Activated CD8-positive, alpha-beta memory T cell treated with anti-CD3 and anti-CD28 coated beads for 36 hours (primary cell): ENCODE measurements around the gene PCNX2. TPM values are rescaled to one million over a fixed set of nuclear protein-coding genes. Genes with fewer than 3 reads are reported as not detected.

Experiments
- CTCF ChIA-PET: fragments of 350-600 bp; sonication (Branson Sonifier 250); formaldehyde crosslinking; loops from one replicate; lab custom pipeline; 2021; ENCODE audit warnings: antibody characterized with exemption; lab: Charles Lee
- POLR2A ChIA-PET: fragments of 350-600 bp; sonication (Branson Sonifier 250); formaldehyde crosslinking; loops from one replicate; lab custom pipeline; 2021; ENCODE audit warnings: antibody characterized with exemption; lab: Charles Lee
- total RNA-seq, 2 experiments: library from RNA; stranded (reverse); gene quantifications; one replicate each; pipeline ENCODE4 v1.2.3, GENCODE V29; 2021

Gene PCNX2
- total RNA-seq, 2 experiments from 2014 or later, result 18.7 to 20.2 TPM

DNA sequence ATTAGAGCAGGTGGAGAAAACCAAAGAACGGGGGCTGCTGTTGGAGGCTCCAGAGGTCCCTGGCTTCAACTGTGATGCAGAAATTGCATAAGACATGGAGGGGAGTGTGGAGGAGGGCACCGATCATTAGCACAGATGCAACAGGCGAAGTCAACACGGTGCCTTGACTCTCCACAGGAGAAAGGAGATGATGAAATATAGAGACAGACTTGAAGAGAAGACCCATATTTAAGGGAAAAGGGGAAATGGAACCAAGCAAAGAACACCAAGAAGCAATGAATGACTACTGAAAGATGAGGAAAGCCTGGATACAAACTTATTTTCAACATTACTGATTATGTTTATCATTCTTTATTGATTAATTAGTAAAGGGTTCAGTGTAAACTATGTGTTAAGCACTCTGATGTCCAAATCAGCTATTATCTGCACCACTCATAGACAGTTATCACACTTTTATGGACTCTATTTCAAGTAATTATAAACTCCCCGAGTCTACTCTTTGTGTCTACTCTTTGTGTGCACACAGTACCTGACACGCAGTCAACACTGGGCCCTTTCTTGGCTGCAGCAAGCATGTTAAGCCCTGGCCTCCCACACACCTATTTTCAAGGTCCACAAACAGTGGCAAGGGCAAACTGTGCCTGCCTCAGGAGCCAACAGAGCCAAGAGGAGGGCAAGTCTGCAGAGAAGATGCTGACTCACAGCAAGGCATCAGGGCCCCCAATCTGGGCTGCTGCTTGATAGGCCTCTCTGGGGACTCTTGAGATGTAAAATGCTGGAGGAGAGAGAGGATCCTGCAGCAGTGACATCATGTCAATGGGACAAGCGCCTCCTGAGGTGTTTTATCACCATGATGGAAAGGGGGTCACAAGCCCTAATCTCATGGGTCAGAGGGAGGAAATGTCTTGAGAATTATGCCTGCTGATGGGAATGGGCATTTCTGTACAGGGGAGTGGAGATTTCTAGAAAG, 17.6 kb downstream of the PCNX2 start:
- POLR2A ChIA-PET, result no interaction called here
- CTCF ChIA-PET, result no interaction called here

- POLR2A ChIA-PET, result no interaction called here
- CTCF ChIA-PET, result no interaction called here
These were observed 25.9 kb downstream of the PCNX2 start for GRCh38 chr1:233269656-233270055.

DNA sequence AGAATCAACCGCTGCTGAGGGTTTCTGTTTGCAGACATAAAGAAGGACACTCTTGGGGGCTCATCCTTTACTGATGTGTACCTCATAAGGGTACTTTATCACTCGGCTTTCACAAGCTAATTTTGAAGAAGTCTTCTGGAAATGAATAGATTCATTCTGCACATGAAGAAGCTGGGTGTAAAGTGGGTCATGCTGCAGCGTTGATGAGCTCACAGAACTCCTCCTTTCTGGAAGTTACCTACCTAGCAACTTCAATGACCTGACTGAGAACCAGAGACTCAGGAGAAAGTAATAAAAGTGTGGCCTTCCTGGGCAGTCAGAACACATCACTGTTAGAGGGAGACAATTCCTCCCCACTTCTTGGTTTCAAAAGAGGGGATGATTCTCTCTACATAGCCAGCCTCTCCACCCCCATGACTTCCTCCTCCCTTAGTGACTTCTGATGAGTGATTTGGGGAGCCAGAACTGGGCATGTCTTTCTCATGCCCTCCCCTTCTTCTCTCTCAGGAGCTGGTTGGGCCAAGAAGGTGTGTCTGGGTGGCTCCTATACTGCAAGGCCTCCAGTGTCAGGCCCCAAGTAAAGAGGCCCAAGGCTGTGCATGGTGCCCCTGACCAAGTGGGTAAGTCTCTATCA, 27.0 kb downstream of the PCNX2 start:
- POLR2A ChIA-PET, result no interaction called here

GRCh38 chr1:233261695-233262094, 33.8 kb downstream of the PCNX2 start:
- ChIA-PET POLR2A (no interaction called here), CTCF (no interaction called here)

More for the DNA sequence above, 27.0 kb downstream of the PCNX2 start:
- CTCF ChIA-PET, result interaction anchor here (0.6 to 1.5 kb wide), 2 partner anchors 28 to 1215 kb away, joined by 3 read pairs; no protein-coding TSS in a partner anchor

DNA sequence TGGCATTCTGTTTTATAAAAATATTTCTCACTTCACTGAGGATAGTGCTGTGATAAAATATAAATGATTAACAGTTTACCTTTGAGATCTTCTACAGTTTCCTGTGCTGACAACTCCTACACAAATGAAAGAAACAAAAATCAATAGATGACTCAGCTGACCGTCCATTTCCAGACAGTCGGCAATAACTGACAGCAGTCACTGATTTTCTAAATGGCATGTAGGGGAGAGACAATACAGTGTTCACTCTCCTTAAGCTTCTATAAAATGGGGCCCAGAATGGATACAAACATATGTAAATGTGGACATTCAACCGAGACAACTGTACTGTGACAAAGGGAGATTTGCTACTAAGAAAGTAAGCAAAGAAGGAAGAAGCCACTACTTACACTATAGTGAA, 34.3 kb downstream of the PCNX2 start:
- POLR2A ChIA-PET, result no interaction called here
- CTCF ChIA-PET, result no interaction called here

- POLR2A ChIA-PET, result no interaction called here
- CTCF ChIA-PET, result no interaction called here
These were observed 37.7 kb downstream of the PCNX2 start for GRCh38 chr1:233257786-233258185.

DNA sequence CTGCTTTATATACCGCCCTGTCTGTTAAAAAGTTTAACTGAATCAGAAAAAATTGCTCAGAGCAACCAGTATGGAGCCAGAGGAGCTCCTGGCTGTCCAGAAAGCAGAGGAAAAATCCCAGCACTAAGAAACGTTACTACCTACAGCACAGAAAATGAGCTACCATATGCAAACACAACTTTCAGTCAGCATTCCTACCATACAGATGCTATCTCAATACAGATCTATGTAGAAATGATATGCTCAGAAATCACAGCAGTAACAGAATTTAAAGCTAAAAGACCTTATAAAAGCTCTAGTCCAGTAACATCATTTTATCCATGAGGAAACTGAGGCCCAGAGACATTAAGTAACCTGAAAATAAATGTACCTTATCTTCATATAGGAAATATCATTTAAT, 38.7 kb downstream of the PCNX2 start:
- POLR2A ChIA-PET, result no interaction called here
- CTCF ChIA-PET, result no interaction called here

DNA sequence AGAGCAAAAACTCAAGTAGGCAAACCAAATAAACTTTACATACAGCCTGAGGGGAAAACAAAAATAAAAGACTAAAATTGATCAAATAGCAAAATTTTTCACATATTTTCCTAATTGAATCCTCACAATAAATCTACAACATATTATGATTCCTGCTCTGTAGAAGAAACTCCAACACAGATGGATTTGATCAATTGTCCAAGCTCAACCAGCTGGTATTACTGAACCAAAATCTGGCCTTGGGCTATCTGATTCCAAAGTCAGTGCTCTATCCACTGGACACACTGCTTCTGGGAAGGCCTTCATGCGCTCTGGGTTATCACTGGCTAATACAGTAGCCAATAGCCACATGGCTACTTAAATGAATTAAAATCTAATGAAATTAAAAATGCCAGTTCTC, 39.3 kb downstream of the PCNX2 start:
- POLR2A ChIA-PET, result no interaction called here
- CTCF ChIA-PET, result no interaction called here

GRCh38 chr1:233255145-233255544, 40.4 kb downstream of the PCNX2 start:
- ChIA-PET CTCF (no interaction called here), POLR2A (no interaction called here)

DNA sequence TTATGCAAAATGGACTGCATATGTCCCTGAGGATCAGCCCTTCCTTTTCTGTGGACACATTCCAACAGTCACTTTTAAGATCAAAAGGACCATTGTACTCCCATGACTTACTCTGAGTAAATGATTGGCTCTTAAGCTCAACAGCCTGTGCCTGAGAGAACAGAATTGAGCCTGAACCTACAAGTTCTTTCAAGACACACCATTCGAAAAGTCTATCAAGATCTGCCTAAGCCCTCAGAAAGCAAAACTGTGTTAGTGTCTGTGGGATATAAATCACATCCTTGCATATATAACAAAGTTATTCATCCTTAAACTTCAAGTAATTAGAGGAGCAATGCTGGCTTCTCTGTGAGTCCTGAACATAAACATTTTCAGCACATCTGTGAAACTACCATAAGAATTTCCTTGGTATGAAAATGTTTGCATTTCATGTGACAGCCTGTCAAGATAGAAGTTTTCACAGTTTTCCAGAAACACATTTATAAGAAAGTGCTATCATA, 41.6 kb downstream of the PCNX2 start:
- CTCF ChIA-PET, result no interaction called here

GRCh38 chr1:233253231-233253831, 42.2 kb downstream of the PCNX2 start:
- CTCF ChIA-PET, result no interaction called here
- POLR2A ChIA-PET, result no interaction called here

More for the DNA sequence above, 41.6 kb downstream of the PCNX2 start:
- POLR2A ChIA-PET, result no interaction called here

DNA sequence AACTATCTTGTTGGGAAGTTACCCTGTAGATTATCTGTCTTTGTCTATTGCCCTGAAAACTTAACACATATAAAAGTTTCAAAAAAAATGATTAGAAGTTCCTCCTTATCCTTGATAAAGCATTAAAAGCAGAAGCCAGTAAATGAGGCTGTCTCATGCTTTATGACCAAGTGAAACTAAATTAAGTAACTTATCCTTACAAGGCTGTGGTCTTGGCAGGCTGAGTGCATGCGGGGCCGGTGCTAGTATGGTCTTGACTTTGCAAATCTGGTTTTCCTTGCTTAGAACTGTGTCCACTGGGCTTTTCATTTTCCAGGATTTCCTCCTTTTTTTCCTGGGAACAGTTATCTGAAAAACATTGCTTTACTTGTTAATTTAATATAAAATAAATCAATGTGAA, 43.1 kb downstream of the PCNX2 start:
- ChIA-PET CTCF (no interaction called here), POLR2A (no interaction called here)

DNA sequence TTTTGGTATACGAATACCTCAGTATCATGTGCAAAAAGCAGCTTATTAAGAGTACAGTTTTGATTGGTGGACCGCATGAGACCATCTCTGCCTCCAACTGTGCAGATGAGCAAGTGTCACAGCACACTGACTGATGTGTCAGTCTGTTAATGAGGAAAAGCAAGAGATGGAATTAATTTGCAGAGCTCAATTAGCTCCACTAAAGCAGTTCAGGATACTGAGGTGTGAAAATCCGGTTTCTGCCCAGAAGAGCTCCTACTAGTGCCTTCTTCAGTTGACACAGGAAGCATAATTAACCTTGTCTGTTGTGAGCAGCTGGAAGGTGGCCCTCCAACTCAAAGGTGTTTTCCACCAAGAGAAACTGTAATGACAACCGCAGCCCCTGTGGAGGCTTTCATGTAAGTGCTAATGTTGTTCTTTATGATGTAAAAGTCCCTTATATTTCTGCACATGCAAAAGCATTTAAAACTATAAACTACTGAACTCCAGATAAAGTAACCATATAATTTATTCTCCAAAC, 44.3 kb downstream of the PCNX2 start:
- CTCF ChIA-PET, result no interaction called here
- POLR2A ChIA-PET, result no interaction called here

GRCh38 chr1:233248014-233248413, 47.5 kb downstream of the PCNX2 start:
- ChIA-PET CTCF (no interaction called here), POLR2A (no interaction called here)

- ChIA-PET POLR2A (no interaction called here), CTCF (no interaction called here)
These were observed 48.6 kb downstream of the PCNX2 start for GRCh38 chr1:233246965-233247364.

- ChIA-PET POLR2A (no interaction called here), CTCF (no interaction called here)
These were observed 50.2 kb downstream of the PCNX2 start for GRCh38 chr1:233245191-233245765.

GRCh38 chr1:233244183-233244582, 51.3 kb downstream of the PCNX2 start:
- CTCF ChIA-PET, result no interaction called here
- POLR2A ChIA-PET, result no interaction called here

DNA sequence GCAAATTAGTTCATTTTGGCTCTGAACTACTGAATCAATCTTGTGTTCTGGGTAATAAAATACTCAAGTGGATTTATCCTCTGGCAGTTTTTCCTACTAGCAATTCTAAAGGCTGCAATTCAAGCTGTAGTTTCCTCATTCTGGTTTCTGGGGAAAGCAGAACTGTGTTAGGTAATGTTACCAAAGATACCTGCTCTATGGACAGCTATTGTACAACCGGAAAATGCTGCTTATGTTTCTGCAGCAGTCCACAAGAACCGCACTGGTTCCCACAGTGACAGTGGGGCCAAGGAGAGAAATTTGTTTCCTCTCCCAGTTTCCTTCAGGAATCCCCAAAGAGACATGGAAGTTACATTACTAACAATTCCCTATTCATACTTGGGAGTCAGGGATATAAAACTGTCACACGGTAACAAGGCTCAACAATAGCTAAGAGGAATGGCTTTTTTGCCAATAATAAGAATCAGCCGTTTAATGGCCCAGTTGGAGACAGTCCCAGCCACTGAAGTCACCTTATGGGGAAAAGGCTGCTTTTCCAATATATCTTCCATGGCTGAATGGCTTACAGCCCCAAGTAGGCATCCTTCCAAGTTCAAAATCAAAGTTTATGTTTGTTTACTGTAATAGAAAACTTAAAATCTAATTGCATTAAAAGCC, 52.6 kb downstream of the PCNX2 start:
- ChIA-PET CTCF (no interaction called here), POLR2A (no interaction called here)

DNA sequence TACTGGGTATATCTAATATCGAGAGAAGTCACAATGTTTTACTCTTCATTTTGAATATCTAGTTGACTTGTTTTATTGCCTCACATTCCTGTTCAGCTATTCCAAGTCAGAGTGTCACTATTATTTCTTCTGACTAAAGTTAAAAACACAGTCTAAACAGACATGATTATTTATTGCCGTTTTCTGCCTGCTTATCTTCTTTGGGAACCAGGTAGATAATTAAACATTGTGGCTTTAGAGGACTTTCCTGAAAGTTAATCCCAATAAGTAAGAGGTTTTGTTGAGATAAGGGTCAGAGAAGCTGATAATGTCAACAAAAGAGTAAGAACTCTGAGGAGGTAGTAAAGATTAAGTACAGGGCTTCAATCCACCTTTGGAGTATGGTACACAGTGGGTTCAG, 53.8 kb downstream of the PCNX2 start:
- CTCF ChIA-PET, result interaction anchor here (0.5 kb wide), 1 partner anchor 21 kb away, joined by 3 read pairs; no protein-coding TSS in a partner anchor
- POLR2A ChIA-PET, result no interaction called here
